NCI-H226 (cell line): Measurements from ENCODE around the gene KLRF2.

Source experiments
- DNase-seq: peaks from one replicate; pipeline ENCODE4 v3.0.0-alpha.2; 2015

KLRF2 gene

DNA sequence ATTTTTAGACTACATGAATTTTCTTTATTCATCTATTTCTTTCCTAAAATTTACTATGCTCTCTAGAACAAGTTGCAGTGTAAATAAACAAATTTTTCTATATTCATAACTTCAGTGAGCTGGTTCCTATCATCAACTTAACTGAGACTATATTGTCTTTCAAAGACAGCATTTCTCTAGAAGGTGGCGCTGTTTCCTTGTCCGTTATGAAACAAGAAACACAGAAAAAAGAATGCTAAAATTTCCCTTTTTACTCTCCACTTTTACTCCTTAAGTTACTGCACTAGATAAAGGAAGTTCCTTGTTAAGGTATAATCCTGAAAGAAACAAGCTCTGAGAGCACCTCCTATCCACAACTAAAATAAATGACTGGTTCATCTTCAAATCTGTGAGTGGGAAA, 59.1 kb downstream of the KLRF2 start:
- no peak for DNase-seq

- DNase-seq: no peak
Measured at GRCh38 chr12:9941838-9942237, 60.5 kb downstream of the KLRF2 start.

GRCh38 chr12:9943240-9943639, 62.0 kb downstream of the KLRF2 start:
- no peak for DNase-seq

DNA sequence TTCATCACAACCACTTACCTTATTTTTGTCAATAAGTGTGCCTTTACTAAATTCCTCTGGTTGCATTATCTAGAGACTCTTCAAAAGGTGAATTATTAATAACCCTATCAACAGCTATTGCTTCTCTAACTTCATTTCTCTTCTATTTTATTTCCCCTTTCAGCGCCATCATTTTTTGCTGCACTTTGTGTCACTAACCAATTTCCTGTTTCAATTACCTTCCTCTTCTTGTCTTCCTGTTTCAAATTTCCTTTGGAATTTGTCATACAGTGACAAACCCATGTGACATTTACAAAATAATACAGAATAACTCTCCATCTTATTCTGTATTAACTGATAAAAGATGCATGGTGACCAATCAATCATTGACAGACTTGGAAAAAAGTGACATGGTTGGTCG, 63.1 kb downstream of the KLRF2 start:
- DNase-seq: no peak
